ENCODE results near the gene PTPRN.

Gene PTPRN

GRCh38 chr2:219306047-219306446 is 3.2 kb downstream of the PTPRN start:
- Histone ChIP-seq H3K27me3 (ENCODE audit: control insufficient read depth, insufficient read depth, low read length) (peaks cover 28% of the 10 kb centered on the region), H3K9ac (ENCODE audit: low read depth, low read length) (no peak overlapping the region), H3K4me1 (ENCODE audit: control insufficient read depth, insufficient read depth, low read length) (peaks cover 18% of the 10 kb centered on the region), H3K4me3 (ENCODE audit: low read depth, low read length) (no peak overlapping the region), H3K9me3 (ENCODE audit: control insufficient read depth, insufficient read depth, low read length) (no peaks in the 10 kb centered on the region), H3K27ac (ENCODE audit: low read depth, low read length) (no peak overlapping the region), H3K36me3 (ENCODE audit: control insufficient read depth, insufficient read depth, low read length) (no peaks in the 10 kb centered on the region)

DNA sequence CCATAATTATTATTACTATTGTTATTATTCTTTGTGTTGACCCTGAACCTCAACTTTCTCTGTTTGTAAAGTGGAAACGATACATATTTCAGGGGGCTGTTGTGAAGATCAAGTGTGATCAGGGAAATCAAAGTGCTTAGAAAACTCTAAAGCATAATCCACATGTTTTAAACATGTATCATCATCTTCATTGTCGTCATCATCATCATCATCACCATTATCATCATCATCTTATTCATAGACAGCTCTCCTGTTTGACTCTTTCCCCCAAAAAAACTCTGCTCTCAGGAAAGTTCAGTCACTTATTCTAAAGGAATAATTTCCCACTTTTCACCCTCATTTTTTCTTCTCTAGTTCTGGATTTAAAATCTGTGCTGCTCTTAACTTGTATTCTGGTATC is 5.0 kb downstream of the PTPRN start:
- Histone ChIP-seq H3K36me3 (ENCODE audit: control insufficient read depth, insufficient read depth, low read length) (no peaks in the 10 kb centered on the region), H3K27me3 (ENCODE audit: control insufficient read depth, insufficient read depth, low read length) (peaks cover 22% of the 10 kb centered on the region), H3K9me3 (ENCODE audit: control insufficient read depth, insufficient read depth, low read length) (no peaks in the 10 kb centered on the region), H3K4me1 (ENCODE audit: control insufficient read depth, insufficient read depth, low read length) (peaks cover 8% of the 10 kb centered on the region), H3K4me3 (ENCODE audit: low read depth, low read length) (no peak overlapping the region), H3K27ac (ENCODE audit: low read depth, low read length) (no peak overlapping the region), H3K9ac (ENCODE audit: low read depth, low read length) (no peak overlapping the region)

GRCh38 chr2:219302412-219302968 is 6.7 kb downstream of the PTPRN start:
- peaks cover 20% of the 10 kb centered on the region for H3K27me3 ChIP-seq (ENCODE audit: control insufficient read depth, insufficient read depth, low read length)
- H3K4me3 ChIP-seq (ENCODE audit: low read depth, low read length): no peak overlapping the region
- H3K9ac ChIP-seq (ENCODE audit: low read depth, low read length): no peak overlapping the region
- no peaks in the 10 kb centered on the region for H3K9me3 ChIP-seq (ENCODE audit: control insufficient read depth, insufficient read depth, low read length)
- peaks cover 5% of the 10 kb centered on the region for H3K4me1 ChIP-seq (ENCODE audit: control insufficient read depth, insufficient read depth, low read length)
- H3K27ac ChIP-seq (ENCODE audit: low read depth, low read length): no peak overlapping the region
- H3K36me3 ChIP-seq (ENCODE audit: control insufficient read depth, insufficient read depth, low read length): no peaks in the 10 kb centered on the region

GRCh38 chr2:219300022-219300421 is 9.2 kb downstream of the PTPRN start:
- Histone ChIP-seq H3K27me3 (ENCODE audit: control insufficient read depth, insufficient read depth, low read length) (peaks cover 24% of the 10 kb centered on the region), H3K9ac (ENCODE audit: low read depth, low read length) (no peak overlapping the region), H3K4me1 (ENCODE audit: control insufficient read depth, insufficient read depth, low read length) (peaks cover 6% of the 10 kb centered on the region), H3K4me3 (ENCODE audit: low read depth, low read length) (no peak overlapping the region), H3K27ac (ENCODE audit: low read depth, low read length) (no peak overlapping the region), H3K36me3 (ENCODE audit: control insufficient read depth, insufficient read depth, low read length) (no peaks in the 10 kb centered on the region), H3K9me3 (ENCODE audit: control insufficient read depth, insufficient read depth, low read length) (no peaks in the 10 kb centered on the region)

DNA sequence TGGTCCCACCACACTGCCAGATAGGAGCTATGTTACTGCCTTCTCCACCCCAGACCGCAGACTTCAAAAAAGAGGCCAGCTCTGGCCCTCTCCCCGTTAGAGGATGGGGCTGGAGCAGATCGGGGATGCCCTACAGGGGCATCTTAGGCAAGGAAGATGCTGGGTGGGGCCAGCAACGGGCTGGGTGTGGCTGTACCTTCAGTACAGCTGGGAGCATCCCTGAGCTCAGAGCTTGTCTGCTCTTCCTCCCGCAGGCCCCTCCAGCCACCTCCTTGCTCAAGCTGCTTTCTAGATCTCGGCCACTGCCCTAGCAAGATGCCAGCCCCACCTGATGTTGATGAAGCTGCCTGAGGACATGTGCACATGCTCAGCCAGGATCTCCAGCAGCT is 9.8 kb downstream of the PTPRN start:
- Histone ChIP-seq H3K4me3 (ENCODE audit: low read depth, low read length) (no peak overlapping the region), H3K27me3 (ENCODE audit: control insufficient read depth, insufficient read depth, low read length) (peaks cover 25% of the 10 kb centered on the region), H3K36me3 (ENCODE audit: control insufficient read depth, insufficient read depth, low read length) (no peaks in the 10 kb centered on the region), H3K9me3 (ENCODE audit: control insufficient read depth, insufficient read depth, low read length) (no peaks in the 10 kb centered on the region), H3K4me1 (ENCODE audit: control insufficient read depth, insufficient read depth, low read length) (peaks cover 6% of the 10 kb centered on the region), H3K27ac (ENCODE audit: low read depth, low read length) (no peak overlapping the region), H3K9ac (ENCODE audit: low read depth, low read length) (no peak overlapping the region)

DNA sequence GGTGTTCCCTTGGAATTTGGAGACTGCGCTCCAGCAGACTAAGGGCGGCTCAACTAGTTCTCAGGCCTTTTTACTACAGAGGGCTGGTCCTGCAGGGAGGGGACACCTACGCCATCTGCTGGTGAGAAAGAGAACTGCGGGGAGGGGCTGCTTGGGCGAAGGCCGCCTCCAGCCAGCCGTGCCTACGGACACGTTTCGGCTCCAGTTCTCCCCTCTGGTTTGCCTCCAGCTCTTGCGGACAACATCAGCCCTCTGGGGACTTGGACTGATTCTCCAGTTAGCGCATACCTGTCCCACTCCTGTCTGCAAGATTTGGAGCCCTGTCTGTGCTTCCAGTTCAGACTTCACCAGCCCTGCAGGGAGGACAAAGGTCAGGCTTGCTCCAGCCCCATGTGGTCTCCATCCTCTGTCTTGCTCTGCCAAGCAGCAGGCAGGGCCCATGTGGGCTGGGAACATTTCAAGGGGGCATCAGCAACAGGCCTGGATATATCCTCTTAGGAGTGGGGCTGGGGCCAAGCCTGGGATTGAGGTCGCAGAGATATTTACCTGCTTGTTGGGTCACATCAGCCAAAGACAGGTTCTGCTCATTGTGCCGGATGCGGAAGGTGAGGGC is 10.3 kb downstream of the PTPRN start:
- H3K36me3 ChIP-seq (ENCODE audit: control insufficient read depth, insufficient read depth, low read length): no peaks in the 10 kb centered on the region
- H3K9ac ChIP-seq (ENCODE audit: low read depth, low read length): no peak overlapping the region
- peaks cover 6% of the 10 kb centered on the region for H3K4me1 ChIP-seq (ENCODE audit: control insufficient read depth, insufficient read depth, low read length)
- H3K9me3 ChIP-seq (ENCODE audit: control insufficient read depth, insufficient read depth, low read length): no peaks in the 10 kb centered on the region
- H3K27ac ChIP-seq (ENCODE audit: low read depth, low read length): no peak overlapping the region
- peaks cover 25% of the 10 kb centered on the region for H3K27me3 ChIP-seq (ENCODE audit: control insufficient read depth, insufficient read depth, low read length)
- H3K4me3 ChIP-seq (ENCODE audit: low read depth, low read length): no peak overlapping the region

GRCh38 chr2:219297766-219298456 is 11.3 kb downstream of the PTPRN start:
- Histone ChIP-seq H3K4me1 (ENCODE audit: control insufficient read depth, insufficient read depth, low read length) (peaks cover 6% of the 10 kb centered on the region), H3K4me3 (ENCODE audit: low read depth, low read length) (no peak overlapping the region), H3K9ac (ENCODE audit: low read depth, low read length) (no peak overlapping the region), H3K27ac (ENCODE audit: low read depth, low read length) (no peak overlapping the region), H3K9me3 (ENCODE audit: control insufficient read depth, insufficient read depth, low read length) (no peaks in the 10 kb centered on the region), H3K27me3 (ENCODE audit: control insufficient read depth, insufficient read depth, low read length) (peaks cover 27% of the 10 kb centered on the region), H3K36me3 (ENCODE audit: control insufficient read depth, insufficient read depth, low read length) (no peaks in the 10 kb centered on the region)

DNA sequence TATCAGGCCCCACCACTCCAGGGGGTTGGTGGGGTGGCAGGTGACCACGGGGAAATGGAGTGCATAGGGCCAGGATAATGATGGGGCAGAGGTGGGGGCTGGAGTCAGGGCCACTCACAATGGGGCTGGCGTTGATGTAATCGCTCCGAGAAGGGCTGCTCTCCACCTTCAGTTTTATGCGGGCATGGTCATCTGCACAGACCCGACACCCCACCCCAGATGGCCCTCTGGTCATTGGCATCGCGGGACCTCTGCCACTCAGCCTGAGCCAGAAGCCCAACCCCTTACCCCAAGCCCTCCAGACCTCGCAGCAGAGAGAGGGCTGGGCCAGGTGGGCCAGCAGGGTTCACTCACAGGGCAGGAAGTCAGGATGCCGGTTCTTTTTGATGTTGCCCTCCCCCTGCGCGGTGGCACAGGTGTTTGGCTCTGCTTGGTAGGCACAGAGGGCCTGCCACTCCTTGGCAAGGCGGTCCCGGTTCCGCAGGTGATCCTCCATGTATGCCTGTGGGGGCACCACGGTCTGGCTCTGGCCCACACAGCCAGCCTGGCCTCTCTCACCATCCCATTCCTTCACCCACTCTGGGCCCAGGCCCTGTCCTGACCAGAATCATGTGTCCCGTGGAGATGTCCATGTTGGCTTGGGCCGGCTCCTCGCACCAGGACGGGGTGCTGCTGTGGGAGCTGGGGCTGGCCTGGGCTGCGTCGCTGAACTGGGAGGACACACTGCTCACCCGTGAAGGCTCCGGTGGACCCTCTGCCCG is 12.4 kb downstream of the PTPRN start:
- Histone ChIP-seq H3K36me3 (ENCODE audit: control insufficient read depth, insufficient read depth, low read length) (no peaks in the 10 kb centered on the region), H3K4me1 (ENCODE audit: control insufficient read depth, insufficient read depth, low read length) (peaks cover 6% of the 10 kb centered on the region), H3K27me3 (ENCODE audit: control insufficient read depth, insufficient read depth, low read length) (peaks cover 27% of the 10 kb centered on the region), H3K4me3 (ENCODE audit: low read depth, low read length) (no peak overlapping the region), H3K9me3 (ENCODE audit: control insufficient read depth, insufficient read depth, low read length) (no peaks in the 10 kb centered on the region; the same call in 1 of the 2 replicates), H3K27ac (ENCODE audit: low read depth, low read length) (no peak overlapping the region), H3K9ac (ENCODE audit: low read depth, low read length) (no peak overlapping the region)

- peaks cover 6% of the 10 kb centered on the region for H3K4me1 ChIP-seq (ENCODE audit: control insufficient read depth, insufficient read depth, low read length)
- no peak overlapping the region for H3K9ac ChIP-seq (ENCODE audit: low read depth, low read length)
- H3K4me3 ChIP-seq (ENCODE audit: low read depth, low read length): no peak overlapping the region
- H3K9me3 ChIP-seq (ENCODE audit: control insufficient read depth, insufficient read depth, low read length): no peaks in the 10 kb centered on the region; the same call in 1 of the 2 replicates
- H3K36me3 ChIP-seq (ENCODE audit: control insufficient read depth, insufficient read depth, low read length): no peaks in the 10 kb centered on the region
- H3K27ac ChIP-seq (ENCODE audit: low read depth, low read length): no peak overlapping the region
- H3K27me3 ChIP-seq (ENCODE audit: control insufficient read depth, insufficient read depth, low read length): peaks cover 27% of the 10 kb centered on the region
Measured at GRCh38 chr2:219296142-219296541, 13.1 kb downstream of the PTPRN start.

DNA sequence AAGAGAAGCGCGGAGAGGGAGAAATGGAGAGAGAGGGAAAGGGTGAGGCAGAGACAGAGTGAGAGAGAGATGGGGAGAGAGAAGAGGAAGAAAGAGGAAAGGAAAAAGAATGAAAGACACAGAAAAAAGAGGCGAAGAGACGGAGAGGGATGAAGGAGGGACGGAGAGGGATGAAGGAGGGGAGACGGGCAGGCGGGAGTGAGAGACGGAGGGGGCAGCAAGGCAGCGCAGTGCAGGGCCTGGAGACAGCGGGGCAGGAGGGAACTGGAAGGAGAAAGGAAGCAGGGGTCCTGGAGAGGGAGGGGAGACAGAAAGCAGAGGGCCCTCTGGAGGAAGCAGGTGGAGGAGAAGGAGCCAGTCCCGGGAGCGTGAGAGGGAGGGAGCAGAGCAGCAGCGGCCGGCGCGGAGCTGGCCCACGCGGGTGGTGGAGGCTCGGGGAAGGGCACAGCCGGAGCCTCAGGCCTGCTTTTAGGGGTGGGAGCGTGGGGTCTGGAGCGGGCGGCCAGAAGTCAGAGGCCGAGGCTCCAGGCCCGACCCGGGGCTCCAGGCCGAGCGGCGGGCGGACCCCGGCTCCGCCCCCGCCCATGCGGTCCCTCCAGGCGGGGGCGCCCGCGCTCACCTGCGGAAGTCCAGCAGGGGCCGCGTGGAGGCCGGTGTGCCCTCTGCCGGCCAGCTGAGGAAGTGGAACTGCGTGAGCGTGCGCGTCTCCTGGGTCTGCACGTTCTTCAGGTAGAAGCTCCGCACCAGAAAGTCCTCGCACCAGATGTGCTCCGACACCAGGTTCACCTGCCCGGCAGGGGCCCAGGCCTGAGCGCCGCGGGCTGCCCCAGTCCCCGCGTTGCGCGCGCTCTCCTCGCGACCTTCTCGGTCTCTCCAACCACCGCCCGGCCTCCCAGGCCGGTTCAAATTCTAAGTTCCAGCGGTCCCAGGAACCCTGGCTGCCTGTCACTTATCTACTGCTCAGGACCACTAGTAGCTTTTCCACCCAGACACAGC is 14.5 kb downstream of the PTPRN start:
- peak overlapping the region; percentile 85 for H3K9ac ChIP-seq (ENCODE audit: low read depth, low read length)
- H3K4me1 ChIP-seq (ENCODE audit: control insufficient read depth, insufficient read depth, low read length): peaks cover 6% of the 10 kb centered on the region
- H3K9me3 ChIP-seq (ENCODE audit: control insufficient read depth, insufficient read depth, low read length): no peaks in the 10 kb centered on the region; the same call in 1 of the 2 replicates
- H3K27me3 ChIP-seq (ENCODE audit: control insufficient read depth, insufficient read depth, low read length): peaks cover 27% of the 10 kb centered on the region
- H3K4me3 ChIP-seq (ENCODE audit: low read depth, low read length): peak overlapping the region; percentile 97
- peak overlapping the region; percentile 16 for H3K27ac ChIP-seq (ENCODE audit: low read depth, low read length)
- no peaks in the 10 kb centered on the region for H3K36me3 ChIP-seq (ENCODE audit: control insufficient read depth, insufficient read depth, low read length)
